Stimulated activated naive B cell treated with anti-CD40 and anti-IgM and Interleukin-4, amounts not matched to agents 10 μg/mL and 1 μg/mL and 100 μg/mL, for 72 hours (primary cell): ENCODE measurements around the gene CELSR3.

Experiments
- ATAC-seq, 2 donors: fragments of 150-1000 bp; cut with Tn5 transposase; replicated peaks; 2 replicates each; pipeline ENCODE4 v1.10.0; 2021; ENCODE audit warnings: moderate library complexity in 1 of 2
- DNase-seq: peaks from one replicate; pipeline ENCODE4 v3.0.0; 2021
- H3K27ac Mint-ChIP-seq: one replicate; pipeline ENCODE4 v1.8.0; 2022; ENCODE audit warnings: mild to moderate bottlenecking, mixed read lengths
- H3K27me3 Mint-ChIP-seq, 2 donors: one replicate each; pipeline ENCODE4 v1.8.0; 2022; ENCODE audit warnings: mixed read lengths in 2 of 2
- H3K36me3 Mint-ChIP-seq, 2 donors: one replicate each; pipeline ENCODE4 v1.8.0; 2022; ENCODE audit warnings: mixed read lengths in 2 of 2, mild to moderate bottlenecking in 1 of 2
- H3K4me1 Mint-ChIP-seq, 2 donors: one replicate each; pipeline ENCODE4 v1.8.0; 2022; ENCODE audit warnings: mixed read lengths in 2 of 2, mild to moderate bottlenecking in 1 of 2
- H3K4me3 Mint-ChIP-seq, 2 donors: one replicate each; pipeline ENCODE4 v1.8.0; 2022; ENCODE audit warnings: mild to moderate bottlenecking in 2 of 2, mixed read lengths in 2 of 2, moderate library complexity in 1 of 2
- H3K9me3 Mint-ChIP-seq, 2 donors: one replicate each; pipeline ENCODE4 v1.8.0; 2022; ENCODE audit warnings: mixed read lengths in 2 of 2, mild to moderate bottlenecking in 1 of 2

The CELSR3 gene

GRCh38 chr3:48660800-48661400 is 1.8 kb downstream of the CELSR3 start:
- peak overlapping the region; percentile 44 to 61 for H3K4me3 Mint-ChIP-seq
- no peaks in the 10 kb centered on the region for H3K9me3 Mint-ChIP-seq
- no peak for ATAC-seq
- H3K4me1 Mint-ChIP-seq: peaks cover 12 to 39% of the 10 kb centered on the region in 2 donors
- H3K27me3 Mint-ChIP-seq: peaks cover 40 to 87% of the 10 kb centered on the region in 2 donors
- H3K27ac Mint-ChIP-seq: no peak overlapping the region
- DNase-seq: no peak
- H3K36me3 Mint-ChIP-seq: peaks cover 0 to 11% of the 10 kb centered on the region in 2 donors

DNA sequence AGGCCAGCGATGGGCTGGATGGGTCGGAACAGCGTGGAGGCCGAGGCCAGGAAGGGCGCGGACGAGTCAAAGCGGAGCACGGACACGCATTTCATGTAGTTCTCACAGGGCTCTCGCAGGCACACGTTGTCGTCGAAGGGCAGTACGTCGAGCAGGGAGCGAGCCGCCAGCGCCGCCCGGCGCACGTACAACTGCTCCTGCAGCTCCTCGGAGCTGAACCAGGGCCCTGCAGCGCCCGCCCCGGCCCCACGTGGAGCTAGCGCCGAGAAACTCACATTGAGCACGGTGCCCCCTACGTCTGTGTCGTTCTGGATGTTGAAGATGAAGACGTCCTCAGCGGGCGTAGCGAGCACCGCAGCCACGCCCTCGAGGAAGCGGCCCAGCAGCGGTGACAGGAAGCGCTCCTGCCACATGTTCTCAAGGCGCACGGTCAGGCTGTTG is 5.8 kb downstream of the CELSR3 start:
- H3K4me3 Mint-ChIP-seq: peak overlapping the region; percentile 74 to 83
- H3K27ac Mint-ChIP-seq: peak overlapping the region; percentile 77
- H3K36me3 Mint-ChIP-seq: no peaks in the 10 kb centered on the region
- no peaks in the 10 kb centered on the region for H3K9me3 Mint-ChIP-seq
- no peak for DNase-seq
- peaks cover 22 to 51% of the 10 kb centered on the region in 2 donors for H3K27me3 Mint-ChIP-seq
- no peak for ATAC-seq
- peaks cover 7 to 27% of the 10 kb centered on the region in 2 donors for H3K4me1 Mint-ChIP-seq

- Mint-ChIP-seq H3K4me3 (peak overlapping the region; percentile 74 to 83), H3K36me3 (no peaks in the 10 kb centered on the region), H3K27me3 (peaks cover 22 to 45% of the 10 kb centered on the region in 2 donors), H3K9me3 (no peaks in the 10 kb centered on the region), H3K27ac (peak overlapping the region; percentile 77), H3K4me1 (peaks cover 7 to 22% of the 10 kb centered on the region in 2 donors)
- DNase-seq: peak; percentile 76
- peak; percentile 82 to 84 for ATAC-seq
Observed at GRCh38 chr3:48656061-48656840, 6.4 kb downstream of the CELSR3 start.

DNA sequence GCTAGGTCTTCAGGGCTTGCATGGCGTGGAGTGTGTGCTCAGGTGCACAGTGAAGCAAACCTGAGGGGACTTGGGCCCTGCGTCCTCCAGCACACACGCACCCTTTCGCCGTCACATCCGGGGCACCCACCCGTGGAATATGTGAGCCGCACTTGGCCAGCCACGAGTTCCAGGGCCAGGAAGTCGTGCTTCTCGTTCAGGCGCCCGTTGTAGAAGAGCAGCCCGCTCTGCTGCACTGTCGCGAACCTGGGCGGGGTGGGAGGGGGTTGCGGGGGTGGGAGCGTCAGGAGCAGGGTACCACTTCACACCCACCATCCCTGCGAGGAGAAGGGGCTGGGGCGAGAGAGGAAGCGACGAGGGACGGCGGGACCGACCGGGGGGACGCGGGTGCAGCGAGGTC is 7.1 kb downstream of the CELSR3 start:
- Mint-ChIP-seq H3K9me3 (no peaks in the 10 kb centered on the region), H3K36me3 (no peaks in the 10 kb centered on the region), H3K27ac (no peak overlapping the region), H3K4me1 (peaks cover 7 to 22% of the 10 kb centered on the region in 2 donors), H3K27me3 (peaks cover 22 to 41% of the 10 kb centered on the region in 2 donors), H3K4me3 (peak overlapping the region; percentile 66 to 83)
- DNase-seq (no peak), ATAC-seq (peak; percentile 46 to 53)

GRCh38 chr3:48655063-48655462 is 7.6 kb downstream of the CELSR3 start:
- Mint-ChIP-seq H3K4me1 (peaks cover 7 to 22% of the 10 kb centered on the region in 2 donors), H3K4me3 (peak overlapping the region; percentile 66 to 83), H3K36me3 (no peaks in the 10 kb centered on the region), H3K9me3 (no peaks in the 10 kb centered on the region), H3K27ac (no peak overlapping the region), H3K27me3 (peaks cover 22 to 36% of the 10 kb centered on the region in 2 donors)
- DNase-seq (no peak), ATAC-seq (no peak)

- no peaks in the 10 kb centered on the region for H3K9me3 Mint-ChIP-seq
- no peak for DNase-seq
- H3K4me3 Mint-ChIP-seq: no peak overlapping the region
- peaks cover 9 to 22% of the 10 kb centered on the region in 2 donors for H3K4me1 Mint-ChIP-seq
- peak overlapping the region; percentile 11 for H3K27ac Mint-ChIP-seq
- peaks cover 8 to 16% of the 10 kb centered on the region in 2 donors for H3K27me3 Mint-ChIP-seq
- H3K36me3 Mint-ChIP-seq: no peaks in the 10 kb centered on the region
- no peak for ATAC-seq
Observed at GRCh38 chr3:48652923-48653715, 9.6 kb downstream of the CELSR3 start.

DNA sequence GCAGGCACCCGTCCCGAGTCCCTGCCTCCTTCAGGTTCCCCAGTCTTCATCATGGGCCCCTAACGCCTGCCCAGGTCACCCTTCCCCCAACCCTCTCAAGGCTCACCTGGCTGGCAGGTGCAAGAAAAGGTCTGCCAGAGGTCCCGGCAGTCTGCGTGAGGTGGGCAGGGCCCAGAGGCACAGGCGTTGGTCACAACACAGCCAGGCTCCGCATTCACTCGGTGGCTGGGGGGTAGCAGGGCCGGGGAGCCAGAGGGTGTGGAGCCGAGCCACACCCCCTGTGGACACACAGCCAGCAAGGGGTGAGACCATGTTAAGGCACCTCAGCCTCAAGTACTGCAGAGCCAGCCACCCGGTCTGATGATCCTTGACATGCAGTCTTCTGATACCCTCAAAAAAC is 10.9 kb downstream of the CELSR3 start:
- H3K9me3 Mint-ChIP-seq: no peaks in the 10 kb centered on the region
- ATAC-seq: no peak
- no peak overlapping the region for H3K27ac Mint-ChIP-seq
- H3K27me3 Mint-ChIP-seq: peaks cover 0 to 3% of the 10 kb centered on the region in 2 donors
- no peaks in the 10 kb centered on the region for H3K36me3 Mint-ChIP-seq
- peaks cover 10 to 14% of the 10 kb centered on the region in 2 donors for H3K4me1 Mint-ChIP-seq
- no peak for DNase-seq
- no peak overlapping the region for H3K4me3 Mint-ChIP-seq

DNA sequence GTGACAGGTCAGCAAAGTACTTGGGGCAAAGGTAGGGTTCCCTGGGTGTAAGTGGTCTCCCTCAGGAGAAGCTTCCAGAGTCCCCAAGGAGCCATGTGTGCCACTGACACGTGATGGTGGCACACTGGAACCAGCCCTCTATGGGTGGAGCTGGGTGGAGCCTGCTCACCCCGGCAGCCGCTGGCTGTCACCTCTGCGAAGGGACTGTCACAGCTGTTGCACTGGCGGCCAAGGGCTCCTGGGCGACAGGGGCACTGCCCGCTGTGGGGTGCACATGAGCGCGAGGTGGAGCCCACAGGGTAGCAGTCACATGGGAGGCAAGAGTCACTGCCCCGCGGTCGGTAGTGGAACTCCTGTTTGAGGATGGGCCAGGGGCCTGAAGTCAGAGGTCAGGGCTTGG is 12.0 kb downstream of the CELSR3 start:
- Mint-ChIP-seq H3K36me3 (no peaks in the 10 kb centered on the region), H3K27ac (no peak overlapping the region), H3K4me3 (no peak overlapping the region), H3K4me1 (peaks cover 8 to 10% of the 10 kb centered on the region in 2 donors), H3K9me3 (no peaks in the 10 kb centered on the region), H3K27me3 (no peaks in the 10 kb centered on the region)
- DNase-seq (no peak), ATAC-seq (no peak)

- Mint-ChIP-seq H3K27ac (no peak overlapping the region), H3K9me3 (no peaks in the 10 kb centered on the region), H3K27me3 (peaks cover 0 to 5% of the 10 kb centered on the region in 2 donors), H3K36me3 (no peaks in the 10 kb centered on the region), H3K4me3 (no peak overlapping the region), H3K4me1 (peaks cover 4% of the 10 kb centered on the region in 2 donors)
- DNase-seq (no peak), ATAC-seq (no peak)
Observed at GRCh38 chr3:48648188-48648850, 14.4 kb downstream of the CELSR3 start.

DNA sequence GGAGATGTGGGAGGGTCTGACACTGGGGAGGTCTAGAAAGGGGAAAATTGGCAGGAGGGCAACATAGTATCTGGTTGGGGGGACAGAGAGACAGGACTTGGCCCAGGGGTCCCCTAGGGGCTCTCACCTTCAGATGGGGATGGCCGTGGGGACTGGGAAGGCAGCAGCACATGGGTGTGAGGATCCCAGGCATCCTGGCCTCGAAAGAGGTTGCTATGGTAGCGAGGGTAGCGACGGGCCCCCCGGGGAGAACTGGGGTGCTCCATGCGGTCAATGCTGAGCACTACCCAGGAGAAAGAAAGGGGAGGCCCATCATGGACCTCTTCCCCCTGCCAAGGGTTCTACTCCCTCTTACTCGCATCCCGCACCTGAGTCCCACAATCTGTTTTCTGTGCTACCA is 15.0 kb downstream of the CELSR3 start:
- DNase-seq (no peak), ATAC-seq (no peak)
- peaks cover 0 to 4% of the 10 kb centered on the region in 2 donors for H3K4me1 Mint-ChIP-seq
- H3K9me3 Mint-ChIP-seq: no peaks in the 10 kb centered on the region
- no peak overlapping the region for H3K4me3 Mint-ChIP-seq
- no peak overlapping the region for H3K27ac Mint-ChIP-seq
- no peaks in the 10 kb centered on the region for H3K36me3 Mint-ChIP-seq
- peaks cover 0 to 10% of the 10 kb centered on the region in 2 donors for H3K27me3 Mint-ChIP-seq

DNA sequence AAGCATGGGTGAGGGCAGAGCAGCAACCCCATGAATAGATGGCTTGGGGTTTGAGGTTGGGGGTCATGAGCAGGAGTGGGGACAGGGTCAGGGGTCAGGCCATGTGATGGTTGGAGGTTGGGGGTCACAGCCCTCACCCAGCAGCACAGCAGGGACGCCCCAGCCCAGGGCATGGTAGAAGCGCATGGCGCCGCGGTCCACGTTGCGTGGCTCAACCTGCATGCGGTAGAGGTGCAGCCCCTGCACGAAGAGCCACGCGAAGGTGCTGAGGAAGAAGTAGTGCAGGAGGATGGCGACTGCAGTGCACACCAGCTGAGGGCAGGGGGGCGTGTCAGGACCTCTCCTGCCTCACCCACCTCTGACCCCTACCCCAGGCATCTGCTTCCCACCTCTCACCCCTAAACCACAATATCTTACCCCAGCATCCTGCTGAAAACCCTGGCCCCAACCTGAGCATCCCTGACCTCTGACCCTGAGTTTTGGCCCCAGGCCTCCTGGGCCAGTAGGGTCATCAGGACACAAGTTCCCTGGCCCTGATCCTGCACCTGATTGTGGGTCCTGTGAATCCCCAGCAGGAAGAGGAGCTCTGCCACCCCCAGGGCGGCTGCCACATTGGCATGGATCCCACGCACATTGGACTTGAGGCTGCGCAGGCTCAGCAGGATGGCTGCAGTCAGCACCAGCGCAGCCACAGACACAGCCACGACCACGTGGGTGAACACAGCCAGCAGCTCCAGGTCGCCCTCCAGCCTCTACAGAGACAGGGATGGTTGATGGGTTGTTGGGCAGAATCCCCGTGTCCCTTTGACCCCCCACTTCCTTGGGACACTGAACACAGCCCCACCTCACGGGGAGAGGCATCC is 17.6 kb downstream of the CELSR3 start:
- peaks cover 0 to 4% of the 10 kb centered on the region in 2 donors for H3K4me1 Mint-ChIP-seq
- H3K4me3 Mint-ChIP-seq: no peak overlapping the region
- no peak for ATAC-seq
- no peaks in the 10 kb centered on the region for H3K36me3 Mint-ChIP-seq
- H3K27me3 Mint-ChIP-seq: peaks cover 9 to 17% of the 10 kb centered on the region in 2 donors
- no peak for DNase-seq
- H3K9me3 Mint-ChIP-seq: no peaks in the 10 kb centered on the region
- no peak overlapping the region for H3K27ac Mint-ChIP-seq

DNA sequence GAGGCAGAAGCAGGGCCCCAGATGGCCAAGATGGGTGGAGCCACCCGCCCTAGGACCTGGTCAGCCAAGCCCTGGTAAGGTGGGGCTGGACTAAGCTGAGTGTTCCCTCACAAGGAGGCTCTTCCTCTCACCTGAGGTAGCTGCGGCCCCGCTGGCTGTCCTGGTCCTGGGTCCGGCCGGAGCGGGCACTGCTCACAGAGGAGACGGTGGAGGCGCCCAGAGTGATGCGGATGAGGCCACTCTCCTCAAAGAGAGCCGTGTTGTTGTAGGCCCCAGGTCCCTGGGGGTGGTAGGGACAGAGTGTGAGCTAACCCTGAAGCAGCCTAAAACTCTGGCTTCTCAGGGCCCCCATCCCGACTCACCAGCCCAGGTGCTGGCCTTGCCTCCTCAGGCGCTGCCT is 20.1 kb downstream of the CELSR3 start:
- DNase-seq: no peak
- H3K27ac Mint-ChIP-seq: no peak overlapping the region
- peaks cover 9 to 30% of the 10 kb centered on the region in 2 donors for H3K27me3 Mint-ChIP-seq
- no peak for ATAC-seq
- H3K9me3 Mint-ChIP-seq: no peaks in the 10 kb centered on the region
- H3K4me3 Mint-ChIP-seq: no peak overlapping the region
- H3K36me3 Mint-ChIP-seq: peaks cover 0 to 7% of the 10 kb centered on the region in 2 donors
- H3K4me1 Mint-ChIP-seq: peaks cover 2 to 4% of the 10 kb centered on the region in 2 donors

- Mint-ChIP-seq H3K4me1 (peaks cover 4% of the 10 kb centered on the region in 2 donors), H3K27ac (no peak overlapping the region), H3K4me3 (no peak overlapping the region), H3K36me3 (peaks cover 0 to 7% of the 10 kb centered on the region in 2 donors), H3K27me3 (peaks cover 9 to 30% of the 10 kb centered on the region in 2 donors), H3K9me3 (no peaks in the 10 kb centered on the region)
- DNase-seq (no peak), ATAC-seq (no peak)
Observed at GRCh38 chr3:48641396-48641795, 21.3 kb downstream of the CELSR3 start.
